ENCODE data around the gene RFTN1. TPM values are rescaled to one million over a fixed set of nuclear protein-coding genes. Genes with fewer than 3 reads are reported as not detected.

Gene RFTN1
- total and polyA plus RNA-seq, 2 donors (not counting 1 experiment from before 2014, with no cell fraction given), result 32.4 to 156 TPM

DNA sequence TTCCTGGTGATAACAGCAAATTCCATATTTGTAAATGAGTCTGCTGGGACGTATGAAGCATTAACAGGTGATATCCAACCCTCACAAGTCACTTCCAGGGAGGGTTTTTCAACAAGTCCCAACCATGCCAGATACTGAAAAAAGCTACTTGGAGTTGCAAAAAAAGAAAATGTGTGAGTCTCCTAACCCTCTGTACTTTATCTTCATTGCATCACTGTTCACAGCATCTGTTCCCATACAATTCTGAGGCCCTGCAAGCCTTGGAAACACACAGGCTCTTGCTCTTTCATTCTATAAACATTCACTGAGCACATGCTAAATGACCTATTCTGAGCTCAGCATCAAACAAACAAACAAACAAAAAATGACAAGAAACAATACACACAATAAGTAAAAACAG, 120.8 kb downstream of the RFTN1 start:
- peaks cover 1 to 17% of the 10 kb centered on the region in 2 experiments for H3K36me3 ChIP-seq (replicated peaks in 1 of 2; ENCODE audit: control extremely low read depth in 1 of 2, control insufficient read depth in 1 of 2, extremely low read depth in 1 of 2, insufficient read depth in 2 of 2, low read length in 1 of 2)
- no peaks in the 10 kb centered on the region for H3K9me3 Mint-ChIP-seq (ENCODE audit: insufficient read depth)
- H3K9me3 ChIP-seq (ENCODE audit: control extremely low read depth in 1 of 3, control insufficient read depth in 2 of 3, insufficient read depth in 1 of 3, low read length in 2 of 3), result peaks cover 0 to 2% (median 0%) of the 10 kb centered on the region in 3 donors
- no peak overlapping the region for H2AFZ ChIP-seq (ENCODE audit: insufficient read depth, low read depth, low read length, poor library complexity, severe bottlenecking)
- H3K4me1 Mint-ChIP-seq, result peaks cover 13% of the 10 kb centered on the region
- H3K27ac ChIP-seq (ENCODE audit: low read length in 2 of 2), result no peak overlapping the region
- no peaks in the 10 kb centered on the region for H3K27me3 Mint-ChIP-seq
- CTCF ChIA-PET, result no interaction called here
- no peaks in the 10 kb centered on the region for H3K27me3 ChIP-seq (replicated peaks in 1 of 4; ENCODE audit: control extremely low read depth in 1 of 4, control insufficient read depth in 3 of 4, insufficient read depth in 4 of 4, low read length in 3 of 4)
- no peak for TF ChIP-seq EZH2 (IDR thresholded peaks at IDR 0.05; ENCODE audit: borderline replicate concordance, insufficient read depth, low read depth, low read length, poor library complexity, severe bottlenecking)
- TF ChIP-seq, protein P1, sequence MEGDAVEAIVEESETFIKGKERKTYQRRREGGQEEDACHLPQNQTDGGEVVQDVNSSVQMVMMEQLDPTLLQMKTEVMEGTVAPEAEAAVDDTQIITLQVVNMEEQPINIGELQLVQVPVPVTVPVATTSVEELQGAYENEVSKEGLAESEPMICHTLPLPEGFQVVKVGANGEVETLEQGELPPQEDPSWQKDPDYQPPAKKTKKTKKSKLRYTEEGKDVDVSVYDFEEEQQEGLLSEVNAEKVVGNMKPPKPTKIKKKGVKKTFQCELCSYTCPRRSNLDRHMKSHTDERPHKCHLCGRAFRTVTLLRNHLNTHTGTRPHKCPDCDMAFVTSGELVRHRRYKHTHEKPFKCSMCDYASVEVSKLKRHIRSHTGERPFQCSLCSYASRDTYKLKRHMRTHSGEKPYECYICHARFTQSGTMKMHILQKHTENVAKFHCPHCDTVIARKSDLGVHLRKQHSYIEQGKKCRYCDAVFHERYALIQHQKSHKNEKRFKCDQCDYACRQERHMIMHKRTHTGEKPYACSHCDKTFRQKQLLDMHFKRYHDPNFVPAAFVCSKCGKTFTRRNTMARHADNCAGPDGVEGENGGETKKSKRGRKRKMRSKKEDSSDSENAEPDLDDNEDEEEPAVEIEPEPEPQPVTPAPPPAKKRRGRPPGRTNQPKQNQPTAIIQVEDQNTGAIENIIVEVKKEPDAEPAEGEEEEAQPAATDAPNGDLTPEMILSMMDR (IDR thresholded peaks at IDR 0.05), result no peak
- POLR2A ChIA-PET, result interaction anchor here (0.6 kb wide), 2 partner anchors 76 to 1019 kb away, joined by 3 to 6 read pairs; no protein-coding TSS in a partner anchor
- ATAC-seq (ENCODE audit: low read depth) (no peak), DNase-seq (no peak)
- no peak overlapping the region for H3K4me2 ChIP-seq (replicated peaks; ENCODE audit: low read depth, low read length, poor library complexity, severe bottlenecking)
- H3K4me1 ChIP-seq (ENCODE audit: control insufficient read depth in 2 of 2, insufficient read depth in 2 of 2, low read length in 2 of 2), result no peaks in the 10 kb centered on the region
- no peak overlapping the region for H3K9ac ChIP-seq (ENCODE audit: low read length)
- H3K79me2 ChIP-seq (ENCODE audit: control insufficient read depth, insufficient read depth, low read length), result peaks cover 94% of the 10 kb centered on the region
- intact Hi-C loops (cut with micrococcal nuclease), result no loop called here
- H3K4me3 ChIP-seq (ENCODE audit: control extremely low read depth in 1 of 5, extremely low read depth in 1 of 5, insufficient read depth in 1 of 5, low read depth in 2 of 5, low read length in 4 of 5), result no peak overlapping the region
- H3K27ac Mint-ChIP-seq, result no peak overlapping the region
- no CpG with 5 or more reads among the region's 1 CpG for WGBS (ENCODE audit: insufficient coverage)
- no peak overlapping the region for H3K4me3 Mint-ChIP-seq
- peaks cover 21% of the 10 kb centered on the region for H4K20me1 ChIP-seq (ENCODE audit: control insufficient read depth, insufficient read depth, low read length, poor library complexity, severe bottlenecking)

DNA sequence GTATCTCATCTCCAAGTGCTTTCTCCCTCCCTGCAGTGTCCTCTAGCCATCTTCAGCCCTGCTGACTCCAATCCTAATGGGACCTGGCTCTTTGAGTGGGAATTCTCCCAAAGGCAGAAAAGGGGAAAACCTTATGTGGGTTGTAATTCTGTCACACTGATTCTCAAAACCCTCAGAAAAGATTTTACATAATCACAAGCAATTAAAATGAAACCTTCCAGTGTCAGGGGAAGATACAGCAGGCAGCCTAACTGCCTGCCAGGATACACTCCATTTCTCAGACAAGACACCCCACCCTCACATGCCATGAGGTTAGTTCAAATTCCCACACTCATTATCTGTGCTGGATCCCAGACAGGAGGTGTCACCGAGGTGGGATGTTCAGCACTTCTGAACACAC, 121.4 kb downstream of the RFTN1 start:
- Histone ChIP-seq H3K79me2 (ENCODE audit: control insufficient read depth, insufficient read depth, low read length) (peaks cover 94% of the 10 kb centered on the region), H2AFZ (ENCODE audit: insufficient read depth, low read depth, low read length, poor library complexity, severe bottlenecking) (no peak overlapping the region), H3K27ac (ENCODE audit: low read length in 2 of 2) (no peak overlapping the region), H3K36me3 (replicated peaks in 1 of 2; ENCODE audit: control extremely low read depth in 1 of 2, control insufficient read depth in 1 of 2, extremely low read depth in 1 of 2, insufficient read depth in 2 of 2, low read length in 1 of 2) (peaks cover 0 to 11% of the 10 kb centered on the region in 2 experiments), H3K4me3 (ENCODE audit: control extremely low read depth in 1 of 5, extremely low read depth in 1 of 5, insufficient read depth in 1 of 5, low read depth in 2 of 5, low read length in 4 of 5) (no peak overlapping the region), H4K20me1 (ENCODE audit: control insufficient read depth, insufficient read depth, low read length, poor library complexity, severe bottlenecking) (peaks cover 26% of the 10 kb centered on the region), H3K4me1 (ENCODE audit: control insufficient read depth in 2 of 2, insufficient read depth in 2 of 2, low read length in 2 of 2) (no peaks in the 10 kb centered on the region), H3K27me3 (replicated peaks in 1 of 4; ENCODE audit: control extremely low read depth in 1 of 4, control insufficient read depth in 3 of 4, insufficient read depth in 4 of 4, low read length in 3 of 4) (no peaks in the 10 kb centered on the region), H3K9me3 (ENCODE audit: control extremely low read depth in 1 of 3, control insufficient read depth in 2 of 3, insufficient read depth in 1 of 3, low read length in 2 of 3) (peaks cover 0 to 2% (median 0%) of the 10 kb centered on the region in 3 donors), H3K4me2 (replicated peaks; ENCODE audit: low read depth, low read length, poor library complexity, severe bottlenecking) (no peak overlapping the region), H3K9ac (ENCODE audit: low read length) (no peak overlapping the region)
- no peak for ATAC-seq (ENCODE audit: low read depth)
- H3K27ac Mint-ChIP-seq, result peak overlapping the region; percentile 8
- H3K4me3 Mint-ChIP-seq, result no peak overlapping the region
- no peak for DNase-seq
- no peaks in the 10 kb centered on the region for H3K27me3 Mint-ChIP-seq
- TF ChIP-seq EZH2 (IDR thresholded peaks at IDR 0.05; ENCODE audit: borderline replicate concordance, insufficient read depth, low read depth, low read length, poor library complexity, severe bottlenecking), result no peak
- no peaks in the 10 kb centered on the region for H3K9me3 Mint-ChIP-seq (ENCODE audit: insufficient read depth)
- 86% methylated on average over 1 of the region's 1 CpG for WGBS (ENCODE audit: insufficient coverage)
- ChIA-PET CTCF (interaction anchor here (0.6 kb wide), 1 partner anchor 797 kb away, joined by 3 read pairs; no protein-coding TSS in a partner anchor), POLR2A (no interaction called here)
- H3K4me1 Mint-ChIP-seq, result peaks cover 17% of the 10 kb centered on the region
- intact Hi-C loops (cut with micrococcal nuclease), result no loop called here
